GM21423 (cell line): ENCODE data around the gene PPARA.
"Not testable (repeated sequence)": the region's sequence is repeated elsewhere in the genome, so short reads cannot be mapped to it uniquely, and the experiment has no call there.

Source experiments
- ATAC-seq: cut with Tn5 transposase; IDR thresholded peaks from one replicate; pipeline ENCODE4 v1.9.1; 2021; ENCODE audit warnings: mild to moderate bottlenecking, moderate library complexity; ENCODE audit not compliant: unreplicated experiment

The PPARA gene

DNA sequence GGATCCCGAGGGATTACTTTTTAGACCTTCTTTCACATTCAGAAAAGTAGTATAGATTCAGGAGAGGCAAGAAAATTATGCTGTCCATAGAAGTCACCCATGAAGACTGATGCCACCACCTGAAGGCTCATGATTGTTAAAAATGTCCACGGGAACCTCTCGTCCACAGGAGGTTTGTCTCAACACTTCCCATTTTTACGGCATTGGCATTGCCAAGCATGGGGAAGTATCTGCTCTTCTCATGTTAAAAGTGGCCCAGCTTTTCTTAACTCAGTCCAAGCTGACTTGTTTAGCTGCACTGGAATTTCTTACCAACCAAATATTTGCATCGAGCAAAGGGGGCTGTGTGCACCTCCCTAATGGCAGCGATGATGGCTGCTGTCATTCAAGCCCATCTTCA, 90.2 kb downstream of the PPARA start:
- ATAC-seq = no peak

DNA sequence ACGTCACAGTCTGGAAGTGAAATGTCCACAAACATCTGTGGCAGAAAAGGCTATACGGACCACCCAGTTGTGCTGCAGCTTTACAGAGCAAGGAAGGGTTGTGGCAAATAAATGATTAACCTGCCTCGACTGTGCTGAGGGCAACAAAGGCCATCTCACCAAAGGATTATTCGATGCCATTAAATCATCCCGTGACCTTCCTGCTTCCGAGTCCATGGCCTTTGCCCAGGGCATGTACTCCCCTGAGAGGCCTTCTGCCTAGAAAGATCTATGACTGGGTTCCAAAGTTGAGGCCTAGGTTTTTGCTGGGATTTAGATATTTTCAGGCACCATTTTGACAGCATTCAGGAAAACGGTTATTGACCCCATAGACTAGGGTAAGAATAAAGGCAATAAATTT, 90.6 kb downstream of the PPARA start:
- ATAC-seq = no peak

DNA sequence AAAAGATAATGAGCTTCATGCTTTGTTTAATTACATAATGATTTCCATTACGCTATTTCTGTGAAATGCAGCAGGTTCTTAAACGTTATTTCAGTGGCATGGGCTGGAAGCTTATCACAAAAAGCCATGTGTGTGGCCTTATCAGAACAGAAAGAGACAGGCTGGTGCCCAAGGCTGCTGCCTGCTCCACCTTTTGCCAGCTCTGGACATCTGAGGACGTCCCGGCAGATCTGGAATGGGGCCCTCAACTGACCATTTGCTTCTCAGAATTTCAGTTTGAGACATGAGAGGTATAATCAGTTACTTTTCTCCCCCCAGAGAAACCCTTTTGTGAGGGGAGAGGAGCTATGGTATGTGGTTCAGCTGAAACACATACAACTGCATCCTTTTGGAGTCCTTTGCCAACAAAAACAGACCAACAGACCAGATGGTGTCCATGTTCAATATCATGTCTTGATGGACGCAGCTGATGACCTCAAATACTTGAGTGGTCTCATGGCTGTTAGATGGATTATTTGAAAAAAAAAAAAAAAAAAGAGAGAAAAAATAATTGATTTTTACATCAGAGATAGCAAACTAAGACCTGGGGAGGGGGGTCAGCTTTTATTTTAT, 91.2 kb downstream of the PPARA start:
- no peak for ATAC-seq

DNA sequence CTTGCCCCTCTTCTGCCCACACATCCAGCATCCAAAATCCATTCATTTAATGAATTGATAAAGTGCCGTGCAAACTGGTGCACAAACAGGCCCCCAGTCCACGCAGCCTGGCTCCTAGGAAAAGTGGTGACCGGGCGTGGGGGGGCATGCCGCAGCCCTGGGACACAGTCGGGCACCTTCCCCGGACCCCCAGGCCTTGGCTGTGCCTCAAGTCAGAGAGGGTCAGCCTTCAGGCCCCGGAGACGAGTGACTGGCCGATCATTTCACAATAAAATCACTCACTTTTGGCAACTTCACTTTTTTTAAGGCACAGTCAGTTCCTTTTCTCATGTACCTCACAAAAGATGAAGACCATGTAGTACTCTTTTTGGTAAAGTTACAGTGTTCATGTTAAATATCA, 91.8 kb downstream of the PPARA start:
- ATAC-seq = no peak

DNA sequence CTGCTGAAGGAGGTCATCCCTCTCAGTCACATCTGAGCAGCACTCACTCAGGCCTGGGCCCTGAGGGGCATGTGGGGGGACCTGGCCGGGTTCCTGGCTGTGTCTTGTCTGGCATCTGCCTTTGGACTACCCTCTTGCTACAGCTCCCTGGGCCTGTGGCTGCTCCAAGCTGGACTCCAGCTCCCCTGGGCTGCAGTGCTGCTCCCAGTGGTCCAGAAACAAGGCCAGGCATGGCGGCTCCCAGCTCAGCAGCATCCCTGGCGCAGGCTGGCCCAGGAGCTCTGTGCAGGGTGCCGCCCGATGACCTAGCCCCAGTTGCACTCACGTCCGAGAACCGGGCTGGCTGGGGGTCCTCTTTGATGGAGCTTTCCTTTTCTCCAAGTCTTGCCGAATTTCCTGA, 94.4 kb downstream of the PPARA start:
- ATAC-seq = no peak

DNA sequence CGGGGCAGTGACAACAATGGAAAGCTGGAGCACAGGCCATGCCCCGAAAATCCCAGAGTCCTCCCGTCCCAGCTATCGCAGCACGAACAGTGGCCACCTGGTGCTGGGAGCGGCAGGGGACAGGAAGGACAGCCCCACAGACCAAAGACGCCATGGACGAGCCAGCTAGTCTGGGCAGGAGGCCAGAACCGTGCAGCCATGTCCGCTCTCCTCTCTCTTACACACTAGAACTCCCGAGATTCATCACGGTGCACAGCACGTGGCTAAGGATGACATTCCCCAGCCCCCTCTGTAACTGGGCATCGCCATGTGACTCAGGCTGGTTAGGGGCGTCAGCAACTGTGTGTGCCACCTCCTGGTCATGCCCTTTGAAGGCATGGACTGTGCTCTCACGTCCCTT, 95.2 kb downstream of the PPARA start:
- ATAC-seq = no peak

DNA sequence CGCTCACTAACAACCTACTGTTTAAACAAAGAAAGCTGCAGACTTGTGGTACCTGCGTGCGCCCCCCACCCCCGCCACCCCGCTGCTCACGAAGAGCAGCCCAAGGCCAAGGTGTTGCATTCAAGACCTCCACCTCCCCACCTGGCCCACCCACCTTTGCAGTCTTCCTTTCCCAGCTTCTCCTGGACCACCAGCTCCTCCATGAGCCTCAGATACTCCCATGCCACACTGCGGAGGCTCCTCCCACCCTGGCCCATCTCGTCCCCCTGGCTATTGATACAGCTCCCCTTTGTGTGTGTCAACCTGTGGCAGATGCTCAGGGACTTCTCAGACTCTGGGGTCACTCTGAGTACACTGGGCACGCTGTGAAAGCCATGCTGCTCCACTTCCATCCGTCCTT, 95.9 kb downstream of the PPARA start:
- no peak for ATAC-seq

DNA sequence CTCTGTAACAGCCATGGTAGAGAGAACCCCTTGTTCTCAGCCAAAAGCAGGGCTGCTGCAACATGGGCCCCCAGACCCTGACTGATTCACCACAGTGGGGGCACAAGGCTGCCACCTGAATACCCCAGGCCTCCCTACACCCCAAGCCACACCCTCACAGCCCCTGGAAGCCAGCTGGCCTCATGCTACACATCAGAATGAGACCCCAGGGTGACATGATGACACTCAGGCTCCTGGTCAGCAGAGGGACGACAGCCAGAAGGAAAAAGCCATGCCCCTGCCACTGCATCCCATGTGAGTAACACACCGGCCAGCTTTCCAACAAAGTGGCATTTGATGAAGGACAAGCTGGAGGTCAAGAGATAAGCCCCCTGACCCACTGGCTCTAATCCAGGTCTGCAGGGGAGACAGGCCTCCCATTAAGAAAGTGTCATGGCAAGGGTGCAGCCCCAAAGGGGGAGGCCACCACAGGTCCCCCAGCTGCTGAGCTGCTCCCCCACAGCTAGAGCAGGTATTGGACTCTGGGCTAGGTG, 97.2 kb downstream of the PPARA start:
- ATAC-seq = no peak

DNA sequence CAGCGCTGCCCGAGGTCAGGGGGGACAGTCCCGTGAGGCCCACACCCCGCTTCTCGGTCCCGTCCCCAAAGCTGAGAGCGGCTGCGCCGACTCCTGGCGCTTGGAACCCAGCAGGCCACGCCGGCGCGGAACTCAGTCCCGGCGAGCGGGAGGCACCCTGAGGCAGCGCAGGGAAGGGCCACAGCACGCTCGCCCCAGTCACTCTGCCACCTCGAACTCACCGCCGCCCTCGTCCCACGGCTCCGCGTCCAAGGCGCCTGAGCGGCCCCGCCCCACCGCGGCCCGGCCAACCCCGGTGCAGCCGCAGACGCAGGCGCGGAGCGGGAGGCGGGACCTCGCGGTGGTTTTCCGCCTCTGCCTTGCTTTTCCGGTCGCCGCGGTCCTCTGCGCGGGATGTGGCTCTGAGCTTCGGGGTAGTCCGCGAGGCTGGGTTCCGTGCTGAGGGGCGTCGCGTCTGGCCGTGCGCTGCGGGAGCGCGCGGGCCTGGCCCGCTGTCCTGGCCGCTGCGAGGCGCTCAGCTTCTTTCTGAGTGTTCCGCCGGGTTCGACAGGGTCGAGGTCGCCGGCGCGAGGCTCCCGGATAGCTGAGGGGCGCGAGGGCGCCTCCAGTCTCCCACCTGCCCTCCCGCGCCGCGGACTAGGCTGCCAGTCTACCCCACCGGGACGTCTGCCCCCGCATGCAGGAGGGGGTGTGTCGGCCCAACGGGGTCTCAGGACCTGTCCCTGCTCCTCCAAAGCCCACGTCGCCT, 99.9 kb downstream of the PPARA start, which contains the start of gene CDPF1:
CDPF1 (minus strand) TSS at position 259 of the 748 bp plus-strand sequence. CDS start 2,009 bp downstream, outside the sequence.
- ATAC-seq = peak; percentile 83

DNA sequence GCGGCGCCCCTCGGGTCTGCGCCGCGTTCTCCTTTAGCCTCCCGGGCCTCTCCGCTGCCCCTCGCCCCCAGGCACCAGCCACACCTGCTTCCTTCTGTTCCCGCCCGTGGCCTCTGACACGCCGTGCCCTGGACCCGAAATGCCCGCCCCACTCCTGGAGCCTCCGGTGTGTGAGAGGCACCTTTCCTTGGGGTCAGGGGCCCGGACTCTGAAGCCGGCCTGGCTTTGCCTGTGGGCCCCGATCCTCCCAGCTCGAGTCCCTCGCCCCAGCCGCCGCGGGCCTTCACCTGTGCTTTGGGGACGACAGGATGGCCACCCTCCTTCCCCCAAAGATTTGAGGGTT, 100.4 kb downstream of the PPARA start:
- ATAC-seq = peak; percentile 4

DNA sequence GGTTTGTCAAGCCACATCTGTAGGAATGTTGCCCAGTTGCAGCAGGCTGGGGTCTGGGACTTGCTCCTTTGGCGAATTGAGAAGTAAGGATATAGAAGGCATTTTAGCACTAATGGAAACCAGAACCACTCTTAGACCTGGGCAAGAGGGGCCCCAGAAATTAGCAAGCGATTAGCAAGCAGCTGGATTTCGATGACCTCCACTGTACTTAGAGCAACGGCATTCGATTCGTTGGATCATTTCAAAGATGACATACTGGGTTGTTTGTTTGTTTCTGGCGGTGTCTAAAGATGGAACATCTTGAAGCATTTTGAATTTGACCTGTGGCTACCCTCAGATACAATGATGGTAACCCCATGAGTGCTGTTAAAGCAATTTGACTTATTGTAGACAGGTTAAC, 100.9 kb downstream of the PPARA start:
- ATAC-seq = no peak

DNA sequence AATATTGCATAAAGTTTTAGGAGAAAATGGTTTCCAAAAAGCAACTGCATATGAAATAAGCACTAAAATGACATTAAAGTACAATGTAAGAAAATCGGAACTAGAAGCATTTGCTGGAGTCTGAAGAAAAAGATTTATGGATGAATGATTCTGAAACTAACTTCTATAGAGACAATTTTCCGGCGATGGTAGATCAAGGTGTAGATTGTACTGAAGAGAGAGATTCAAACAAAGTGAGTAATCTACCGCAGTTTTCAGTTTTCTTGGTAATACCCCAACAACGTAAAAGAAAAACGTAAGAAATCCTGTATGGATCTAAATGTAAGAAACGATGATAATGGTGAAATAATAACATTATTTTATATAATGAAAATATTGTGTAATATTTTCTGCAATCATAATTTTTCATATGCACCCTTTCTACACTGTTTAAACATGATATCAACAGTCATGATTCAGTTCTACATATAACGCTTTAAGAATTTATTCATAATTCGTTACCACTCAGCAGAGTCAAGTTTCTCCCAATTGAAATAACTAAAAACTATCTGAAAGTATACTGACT, 101.6 kb downstream of the PPARA start:
- ATAC-seq = no peak

DNA sequence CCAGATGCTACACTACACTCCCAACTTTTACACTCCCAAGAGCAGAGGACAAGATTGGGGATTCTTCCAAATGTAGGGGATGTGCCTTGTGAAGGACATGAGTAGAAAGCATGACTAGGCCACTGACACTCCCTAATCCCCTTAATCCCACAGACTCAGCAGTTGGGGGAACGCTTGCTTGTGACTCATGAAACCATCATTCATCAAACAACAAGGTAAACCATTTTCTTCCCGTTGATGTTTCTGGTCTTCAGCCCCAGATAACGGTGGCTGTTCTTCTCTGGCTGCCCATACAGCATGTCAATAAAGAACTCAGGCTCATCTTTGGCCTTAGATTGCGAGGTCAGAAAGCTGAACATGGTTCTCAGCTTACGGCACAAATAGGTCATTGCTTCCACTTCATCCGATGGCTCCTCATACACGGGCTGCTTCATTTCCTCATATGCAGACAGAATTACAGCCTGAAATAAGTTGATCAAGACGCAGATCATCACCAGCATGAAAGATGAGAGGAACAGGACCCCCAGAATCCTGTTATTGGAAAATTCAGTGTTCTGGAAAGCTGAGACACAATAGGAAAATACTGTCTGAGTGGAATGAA, 106.1 kb downstream of the PPARA start:
- no peak for ATAC-seq

DNA sequence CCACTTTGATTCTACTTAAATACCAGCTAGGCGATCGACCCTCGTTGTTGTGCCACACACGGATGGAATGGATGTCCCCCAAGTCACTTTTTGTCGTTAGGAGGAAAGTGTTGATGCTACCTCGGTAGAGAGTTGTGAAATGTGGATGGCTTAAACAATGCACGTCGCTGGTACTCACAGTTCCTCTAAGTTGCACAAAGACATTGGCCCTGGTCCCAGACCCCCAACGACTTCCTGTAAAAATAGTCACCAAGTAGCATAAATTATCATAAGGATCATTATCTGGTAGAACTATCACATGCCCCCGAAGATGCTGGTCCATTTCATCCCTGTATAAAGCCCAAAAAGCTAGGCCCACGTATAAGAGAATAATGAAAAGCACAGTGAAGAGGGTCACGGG, 109.0 kb downstream of the PPARA start:
- ATAC-seq = no peak

DNA sequence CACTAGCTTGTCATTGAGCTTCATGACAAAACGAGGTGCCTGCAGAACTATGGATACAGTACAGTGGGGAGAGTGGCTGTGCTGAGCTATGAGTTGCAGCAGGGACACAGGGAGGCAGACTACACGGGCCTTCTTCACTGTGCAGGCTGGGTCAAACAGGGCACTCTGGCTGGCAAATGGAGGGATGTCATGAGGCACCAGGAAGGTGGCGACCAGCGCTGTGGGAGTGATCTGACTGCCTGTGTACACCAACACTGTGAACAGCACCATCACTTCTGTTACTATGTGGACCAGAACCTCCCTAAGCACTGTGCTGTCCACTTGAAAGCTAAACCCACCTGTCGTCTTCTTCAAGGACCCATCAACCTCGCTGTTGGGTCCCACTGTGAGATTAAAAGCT, 109.7 kb downstream of the PPARA start:
- ATAC-seq = no peak

DNA sequence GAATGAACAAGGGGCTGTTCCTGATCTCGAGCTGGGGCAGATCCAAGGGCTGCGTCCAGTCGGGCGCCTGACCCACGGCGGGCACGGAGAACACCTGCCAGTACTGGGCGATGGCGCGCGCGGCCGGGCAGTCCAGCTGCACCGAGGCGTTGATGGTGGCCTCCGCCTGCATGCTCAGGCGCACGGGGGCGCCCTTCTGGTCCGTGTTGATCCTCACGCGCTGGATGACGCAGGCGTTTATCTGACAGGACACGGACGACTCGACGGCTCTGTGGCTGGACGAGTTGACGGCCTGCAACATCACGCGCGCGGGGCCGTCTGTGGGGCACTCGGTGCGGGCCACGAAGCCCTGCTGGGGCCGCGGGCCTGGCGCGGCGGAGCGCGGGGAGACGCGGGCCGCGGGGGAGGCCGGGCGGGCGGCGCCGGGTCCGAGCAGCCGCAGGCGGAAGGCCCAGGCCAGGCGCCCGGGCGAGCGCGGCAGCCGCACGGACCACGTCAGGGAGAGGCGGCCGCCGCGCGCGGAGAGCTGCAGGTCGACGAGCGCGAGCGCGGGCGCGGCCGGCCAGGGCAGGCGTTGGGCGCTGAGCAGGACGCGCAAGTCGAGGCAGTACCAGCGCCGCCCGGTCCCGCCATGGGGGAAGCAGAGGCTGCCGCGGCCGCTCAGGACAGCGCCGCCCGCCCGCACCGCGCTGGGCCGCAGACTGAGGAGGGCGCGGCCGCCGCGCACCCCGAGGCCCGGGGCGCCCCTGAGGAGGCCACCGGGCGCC, 112.3 kb downstream of the PPARA start:
- no peak for ATAC-seq

DNA sequence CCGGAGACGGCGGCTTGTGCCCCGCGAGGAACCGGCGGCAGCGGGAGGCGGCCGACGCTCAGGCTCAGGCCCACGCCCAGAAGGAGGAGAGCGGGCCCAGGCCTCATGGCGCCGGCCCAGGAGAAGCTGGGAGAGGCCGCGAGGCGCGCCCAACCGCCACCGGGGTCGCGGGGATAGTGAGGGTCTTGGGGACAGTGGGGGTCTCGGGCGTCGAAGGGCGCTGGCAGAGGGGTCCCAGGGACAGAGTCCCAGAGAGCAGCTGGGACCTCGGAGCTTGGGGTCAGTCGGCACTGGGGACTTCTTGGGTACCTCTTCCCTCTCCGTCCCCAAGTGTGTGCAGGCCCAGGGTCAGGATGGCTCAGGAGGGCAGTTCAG, 112.9 kb downstream of the PPARA start, which contains the start of gene PKDREJ:
PKDREJ (minus strand) TSS at position 128 of the 375 bp plus-strand sequence; CDS start at position 107, 21 bp downstream.
- no peak for ATAC-seq

DNA sequence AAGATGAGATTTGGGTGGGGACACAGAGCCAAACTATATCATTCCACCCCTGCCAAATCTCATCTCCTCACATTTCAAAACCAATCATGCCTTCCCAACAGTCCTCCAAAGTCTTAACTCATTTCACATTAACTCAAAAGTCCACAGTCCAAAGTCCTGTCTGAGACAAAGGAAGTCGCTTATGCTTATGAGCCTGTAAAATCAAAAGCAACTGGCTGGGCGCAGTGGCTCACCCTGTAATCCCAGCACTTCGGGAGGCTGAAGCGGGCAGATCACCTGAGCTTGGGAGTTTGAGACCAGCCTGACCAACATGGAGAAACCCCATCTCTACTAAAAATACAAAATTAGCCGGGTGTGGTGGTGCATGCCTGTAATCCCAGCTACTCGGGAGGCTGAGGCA, 114.2 kb downstream of the PPARA start:
- ATAC-seq = not testable (repeated sequence)

DNA sequence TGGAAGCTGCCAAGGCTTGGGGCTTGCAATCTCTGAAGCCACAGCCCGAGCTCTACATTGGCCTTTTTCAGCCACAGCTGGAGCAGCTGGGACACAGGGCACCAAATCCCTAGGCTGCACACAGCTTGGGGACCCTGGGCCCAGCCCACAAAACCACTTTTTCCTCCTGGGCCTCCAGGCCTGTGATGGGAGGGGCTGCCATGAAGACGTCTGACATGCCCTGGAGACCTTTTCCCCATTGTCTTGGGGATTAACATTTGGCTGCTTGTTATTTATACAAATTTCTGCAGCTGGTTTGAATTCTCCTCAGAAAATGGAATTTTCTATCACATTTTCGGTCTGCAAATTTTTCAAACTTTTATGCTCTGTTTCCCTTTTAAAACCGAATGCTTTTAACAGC, 115.3 kb downstream of the PPARA start:
- not testable (repeated sequence) for ATAC-seq

DNA sequence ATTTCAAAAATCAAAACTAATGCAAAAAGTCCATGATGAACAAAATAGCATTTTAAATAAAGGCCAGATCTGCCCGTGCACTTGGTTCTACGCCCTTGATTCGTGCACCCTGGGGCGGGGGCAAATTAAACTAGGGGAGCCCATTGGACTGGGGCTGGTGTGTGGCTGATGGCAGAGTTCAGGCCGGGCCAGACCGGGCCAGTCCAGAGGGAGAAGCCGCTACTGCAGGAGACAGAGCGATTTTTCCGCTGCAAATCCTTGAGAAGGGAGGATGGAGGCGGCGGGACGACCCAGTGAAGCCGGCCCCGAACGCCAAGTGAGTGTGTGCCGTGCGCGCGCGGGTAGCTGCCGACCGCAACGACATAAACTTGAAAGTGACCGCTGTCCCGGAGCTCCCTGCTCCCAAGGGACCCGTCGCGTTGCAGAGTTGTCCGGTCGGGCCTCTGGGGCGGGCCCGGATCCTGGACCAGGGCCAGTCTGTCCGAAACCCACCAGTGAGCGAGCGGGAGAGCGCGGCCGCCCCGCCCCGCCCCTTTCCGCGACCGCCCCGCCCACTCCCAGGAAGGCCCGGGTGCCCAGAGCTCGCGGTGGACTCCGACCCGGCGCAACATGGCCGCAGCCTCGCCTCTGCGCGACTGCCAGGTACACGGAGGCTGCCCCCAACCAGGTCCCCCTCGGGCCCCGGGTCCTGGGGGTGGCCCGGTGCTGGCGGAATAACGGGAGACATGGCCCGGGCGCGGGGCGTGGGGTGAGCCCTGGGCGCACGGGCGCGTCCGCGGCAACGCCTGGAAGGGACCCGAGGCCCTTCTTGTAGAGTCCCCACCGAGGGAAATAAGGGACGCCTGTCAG, 117.3 kb downstream of the PPARA start, which contains the start of gene TTC38:
TTC38 (plus strand) TSS at position 578 of the 849 bp plus-strand sequence; CDS start at position 610, 32 bp downstream.
- ATAC-seq = no peak
